HG03108 (cell line): ENCODE measurements around the gene TACR1.
"Not testable (repeated sequence)": the region's sequence is repeated elsewhere in the genome, so short reads cannot be mapped to it uniquely, and the experiment has no call there.

Experiments
- ATAC-seq: cut with Tn5 transposase; IDR thresholded peaks from one replicate; pipeline ENCODE4 v1.9.1; 2021; ENCODE audit warnings: moderate library complexity; ENCODE audit not compliant: unreplicated experiment

TACR1 gene

GRCh38 chr2:75195076-75195691 is 4.1 kb downstream of the TACR1 start:
- ATAC-seq: no peak

- ATAC-seq: no peak
Observed at GRCh38 chr2:75194184-75194868, 5.0 kb downstream of the TACR1 start.

- no peak for ATAC-seq
Observed at GRCh38 chr2:75192496-75192895, 6.8 kb downstream of the TACR1 start.

GRCh38 chr2:75190271-75190990 is 8.9 kb downstream of the TACR1 start:
- no peak for ATAC-seq

GRCh38 chr2:75186821-75187220 is 12.5 kb downstream of the TACR1 start:
- ATAC-seq: no peak

GRCh38 chr2:75182606-75183005 is 16.7 kb downstream of the TACR1 start:
- no peak for ATAC-seq

- no peak for ATAC-seq
Observed at GRCh38 chr2:75180476-75180875, 18.8 kb downstream of the TACR1 start.

- ATAC-seq: no peak
Observed at GRCh38 chr2:75177427-75177826, 21.9 kb downstream of the TACR1 start.

- no peak for ATAC-seq
Observed at GRCh38 chr2:75175456-75175855, 23.9 kb downstream of the TACR1 start.

- ATAC-seq: no peak
Observed at GRCh38 chr2:75174981-75175380, 24.3 kb downstream of the TACR1 start.

GRCh38 chr2:75174519-75174918 is 24.8 kb downstream of the TACR1 start:
- ATAC-seq: no peak

- ATAC-seq: no peak
Observed at GRCh38 chr2:75173740-75174139, 25.6 kb downstream of the TACR1 start.

- ATAC-seq: not testable (repeated sequence)
Observed at GRCh38 chr2:75171423-75171822, 27.9 kb downstream of the TACR1 start.

- ATAC-seq: no peak
Observed at GRCh38 chr2:75170889-75171288, 28.4 kb downstream of the TACR1 start.

GRCh38 chr2:75168186-75168585 is 31.1 kb downstream of the TACR1 start:
- ATAC-seq: no peak

- ATAC-seq: no peak
Observed at GRCh38 chr2:75166491-75166890, 32.8 kb downstream of the TACR1 start.

GRCh38 chr2:75162897-75163296 is 36.4 kb downstream of the TACR1 start:
- no peak for ATAC-seq

- no peak for ATAC-seq
Observed at GRCh38 chr2:75162259-75162658, 37.1 kb downstream of the TACR1 start.

GRCh38 chr2:75157435-75157834 is 41.9 kb downstream of the TACR1 start:
- no peak for ATAC-seq

GRCh38 chr2:75155115-75155514 is 44.2 kb downstream of the TACR1 start:
- ATAC-seq: no peak

- no peak for ATAC-seq
Observed at GRCh38 chr2:75153221-75153620, 46.1 kb downstream of the TACR1 start.

GRCh38 chr2:75152243-75152642 is 47.1 kb downstream of the TACR1 start:
- not testable (repeated sequence) for ATAC-seq
